HG03558 (cell line): Measurements from ENCODE around the gene SLC6A2.
"Not testable (repeated sequence)": the region's sequence is repeated elsewhere in the genome, so short reads cannot be mapped to it uniquely, and the experiment has no call there.

Experiments
- ATAC-seq: cut with Tn5 transposase; IDR thresholded peaks from one replicate; pipeline ENCODE4 v1.9.1; 2021; ENCODE audit warnings: moderate number of reproducible peaks; ENCODE audit not compliant: unreplicated experiment; ENCODE audit errors: extremely low read depth

Gene SLC6A2

DNA sequence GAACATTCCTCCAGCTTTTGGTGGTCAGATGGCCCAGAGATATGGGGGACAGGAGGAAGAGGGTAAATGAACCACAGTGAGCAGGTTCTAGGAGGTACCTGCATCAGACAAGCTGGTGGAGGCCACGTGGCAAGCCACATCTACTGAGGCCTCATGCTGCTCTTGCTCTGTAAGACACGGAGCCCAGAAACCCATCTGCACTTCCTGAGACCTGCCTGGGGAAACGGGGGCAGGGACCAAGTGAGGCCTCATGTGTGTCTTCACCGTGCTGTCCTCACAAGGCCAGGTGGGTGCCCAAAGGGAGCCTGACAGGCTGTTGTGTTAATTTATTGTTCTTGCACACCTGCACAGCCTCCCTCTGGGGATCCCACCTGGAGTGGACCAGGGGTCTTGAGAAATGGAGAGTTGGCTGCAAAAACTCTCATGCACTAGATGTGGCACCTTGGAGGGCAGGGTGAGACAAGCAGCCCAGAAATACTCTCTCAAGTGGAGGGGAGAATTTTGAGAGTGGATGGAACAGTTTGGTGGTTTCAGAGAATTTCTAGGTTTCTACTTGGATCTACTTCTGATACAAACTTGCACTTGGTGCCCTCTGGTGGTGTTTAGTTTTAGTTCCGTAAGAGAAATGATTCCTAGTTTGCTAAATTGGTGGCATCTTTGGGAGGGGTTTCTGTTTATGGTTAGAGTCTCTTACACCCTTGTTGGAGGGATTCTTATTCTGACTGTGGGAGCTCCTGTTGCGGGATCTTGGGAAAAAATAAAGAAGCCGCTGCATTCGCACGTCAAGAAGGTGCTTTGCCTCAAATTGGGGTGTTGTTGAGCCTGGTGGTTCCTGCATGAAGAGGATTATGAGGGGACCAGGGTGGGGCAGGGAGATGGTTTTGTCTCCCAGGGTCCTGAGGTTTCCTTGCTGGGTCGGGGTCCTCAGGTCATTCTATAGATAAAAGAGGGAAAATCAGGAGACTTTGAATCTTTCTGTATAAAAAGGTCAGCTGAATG, 47.5 kb downstream of the SLC6A2 start:
- ATAC-seq: no peak

DNA sequence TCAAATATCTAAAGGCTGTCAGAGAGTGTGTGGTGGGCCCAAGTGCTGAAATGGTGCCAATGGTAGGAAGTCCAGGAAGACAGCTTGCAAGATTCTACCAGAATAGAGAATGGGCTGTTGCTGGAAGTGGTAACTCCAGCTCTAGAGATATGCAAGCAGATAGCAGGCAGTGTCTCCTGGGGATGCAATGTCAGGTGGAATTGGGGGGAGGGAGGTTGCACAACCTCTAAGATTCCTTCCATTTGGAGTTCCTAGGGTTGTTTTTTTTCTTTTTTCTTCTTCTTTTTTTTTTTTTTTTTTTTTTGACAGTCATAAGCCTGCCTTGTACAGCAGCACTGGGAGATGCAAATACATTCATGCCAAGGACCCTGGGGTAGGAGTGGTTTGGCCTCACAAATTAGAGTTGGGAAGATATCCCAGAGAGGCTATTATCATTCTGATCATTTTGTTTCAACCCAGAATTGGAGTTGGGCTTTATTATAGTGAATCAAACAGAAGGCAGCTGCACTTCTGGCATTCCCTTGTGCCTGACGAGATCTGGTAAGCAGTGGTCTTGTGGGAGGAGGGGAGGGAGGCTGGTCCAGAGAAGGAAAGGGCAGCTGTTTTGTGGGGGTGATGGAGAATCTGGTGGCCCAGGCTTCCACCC, 51.1 kb downstream of the SLC6A2 start:
- ATAC-seq: no peak

DNA sequence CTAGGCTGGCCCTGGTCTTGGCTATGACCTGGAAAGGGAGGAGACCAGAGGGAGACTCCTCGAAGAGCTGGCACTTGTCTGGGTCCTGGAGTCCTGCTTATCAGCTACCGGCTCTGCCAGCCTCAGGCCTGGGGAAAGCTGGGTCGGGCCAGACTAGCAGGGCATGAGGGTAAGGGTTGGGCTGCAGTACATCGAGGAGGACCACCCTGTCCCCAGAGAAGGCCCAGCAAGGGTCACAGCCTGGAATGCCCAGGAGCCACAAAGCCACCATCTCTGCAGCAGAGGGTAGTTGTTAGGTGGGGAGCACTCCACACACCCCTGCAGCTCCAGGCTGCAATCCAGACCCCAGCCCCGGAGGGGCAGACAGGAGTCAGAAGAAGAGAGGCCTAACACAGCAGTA, 54.0 kb downstream of the SLC6A2 start:
- no peak for ATAC-seq

DNA sequence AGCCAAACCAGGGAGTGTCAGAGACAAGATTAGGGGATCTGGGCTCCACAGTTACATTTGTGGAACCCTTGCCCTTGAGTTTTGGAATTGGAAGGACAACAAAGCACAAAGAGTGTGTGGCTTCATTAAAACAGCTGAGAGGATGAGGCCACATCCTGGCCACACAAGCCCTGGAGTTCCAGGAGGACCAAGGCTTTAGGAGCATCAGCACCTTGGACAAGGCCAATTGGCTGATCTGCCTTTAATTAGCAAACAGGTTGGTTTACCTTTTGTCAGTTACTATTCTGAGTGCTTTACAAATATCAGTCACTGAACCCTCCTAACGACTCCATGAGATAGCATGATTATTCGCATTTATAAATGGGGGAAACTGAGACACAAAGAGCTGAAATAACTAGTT, 54.7 kb downstream of the SLC6A2 start:
- no peak for ATAC-seq

- no peak for ATAC-seq
Observed at GRCh38 chr16:55711959-55712876, 56.4 kb downstream of the SLC6A2 start.

DNA sequence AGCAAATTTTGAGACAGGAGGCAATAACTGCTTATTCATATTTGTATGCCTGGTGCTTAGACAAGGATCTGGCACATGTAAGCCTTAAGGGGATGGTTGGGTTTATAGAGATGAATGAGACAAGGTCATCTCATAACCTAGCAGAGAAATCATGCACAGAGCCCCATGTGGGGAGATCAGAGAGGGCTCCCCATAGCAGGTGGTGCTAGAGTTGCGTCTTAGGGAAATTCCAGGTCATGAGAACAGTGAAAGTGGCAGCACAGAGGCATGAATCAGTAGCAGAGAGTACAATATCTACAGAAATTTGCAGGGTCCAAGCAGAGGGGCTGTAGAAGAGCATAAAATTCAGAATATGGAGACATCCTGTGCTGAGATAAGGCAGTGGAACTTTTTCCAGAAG, 57.3 kb downstream of the SLC6A2 start:
- ATAC-seq: no peak

- ATAC-seq: no peak
Observed at GRCh38 chr16:55717326-55717725, 61.5 kb downstream of the SLC6A2 start.

- no peak for ATAC-seq
Observed at GRCh38 chr16:55725055-55725777, 69.4 kb downstream of the SLC6A2 start.

- ATAC-seq: no peak
Observed at GRCh38 chr16:55728797-55729196, 73.0 kb downstream of the SLC6A2 start.

DNA sequence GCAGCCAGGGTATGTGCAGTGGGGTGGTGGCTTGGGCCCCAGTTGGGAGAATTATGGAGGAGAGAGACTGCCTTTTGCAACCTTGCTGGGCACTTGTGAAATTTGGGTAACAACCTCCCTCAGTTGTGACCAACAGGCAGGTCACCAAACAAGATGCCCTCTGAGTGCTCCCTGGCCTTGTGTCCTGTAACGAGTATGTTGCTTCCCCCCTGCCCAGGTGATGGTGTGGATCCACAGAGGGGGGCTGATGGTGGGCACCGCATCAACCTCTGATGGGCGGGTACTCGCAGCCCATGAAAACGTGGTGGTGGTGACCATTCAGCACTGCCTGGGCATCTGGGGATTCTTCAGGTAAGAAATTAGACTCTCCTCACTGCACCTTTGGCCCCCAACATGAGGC, 74.3 kb downstream of the SLC6A2 start:
- no peak for ATAC-seq

- ATAC-seq: no peak
Observed at GRCh38 chr16:55732496-55732895, 76.7 kb downstream of the SLC6A2 start.

DNA sequence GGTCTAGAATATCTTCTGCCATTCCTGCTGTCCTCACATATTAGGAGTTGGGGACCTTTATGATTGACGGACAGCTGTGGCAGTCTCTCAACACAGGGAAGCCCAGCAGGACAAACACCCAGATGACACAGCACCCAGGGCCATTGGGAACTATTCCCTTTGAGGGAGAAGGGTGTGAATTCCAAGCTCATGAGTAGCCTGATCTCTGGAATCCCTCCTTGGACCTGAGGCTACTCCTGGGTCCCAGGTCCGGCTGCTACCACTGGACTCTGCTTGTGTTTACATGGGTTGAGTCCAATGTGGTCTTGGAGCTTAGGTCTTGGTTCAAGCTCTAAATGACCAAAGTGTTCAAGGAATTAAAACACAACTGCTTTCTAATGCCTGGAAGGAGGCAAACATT, 78.9 kb downstream of the SLC6A2 start:
- no peak for ATAC-seq

GRCh38 chr16:55735120-55735781, 79.5 kb downstream of the SLC6A2 start:
- no peak for ATAC-seq

GRCh38 chr16:55736671-55737070, 80.9 kb downstream of the SLC6A2 start:
- ATAC-seq: no peak

DNA sequence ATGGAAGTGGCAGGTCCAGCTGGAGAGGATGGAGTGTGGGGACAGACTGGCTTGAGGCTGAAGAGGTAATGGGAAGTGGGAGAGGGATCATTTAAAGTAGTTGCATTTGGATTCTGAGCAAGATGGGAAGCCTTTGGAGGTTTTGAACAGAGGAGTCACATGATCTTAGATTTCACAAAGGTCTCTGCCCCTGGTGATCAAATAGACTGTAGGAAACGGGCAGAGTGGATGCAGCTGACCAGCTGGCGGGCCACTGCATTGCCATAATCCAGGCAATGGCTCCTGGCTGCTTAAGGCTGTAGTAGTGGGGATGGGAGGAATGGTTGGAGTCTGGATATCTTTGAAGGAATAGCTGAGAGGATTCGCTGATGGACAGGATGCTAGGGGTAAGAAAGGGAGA, 81.5 kb downstream of the SLC6A2 start:
- no peak for ATAC-seq

- no peak for ATAC-seq
Observed at GRCh38 chr16:55737966-55738365, 82.2 kb downstream of the SLC6A2 start.

DNA sequence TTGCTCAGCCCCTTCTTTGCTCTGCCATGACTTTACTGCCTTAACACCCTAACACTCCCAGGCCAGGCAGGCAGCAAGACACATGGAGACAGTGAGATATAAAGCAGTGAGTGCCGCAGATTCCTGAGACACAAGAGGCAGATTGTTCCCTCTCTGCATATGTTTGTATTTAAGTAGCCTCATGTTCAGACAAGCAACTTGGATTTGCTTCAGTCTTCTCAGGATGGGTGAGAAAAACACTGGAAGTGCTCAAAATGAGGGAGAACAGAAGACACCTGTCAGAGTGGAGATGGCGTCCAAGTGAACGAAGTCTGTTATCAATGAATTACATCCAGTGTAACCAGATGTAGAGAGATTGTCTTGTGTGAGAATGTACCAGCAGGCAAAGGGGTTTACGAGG, 90.3 kb downstream of the SLC6A2 start:
- ATAC-seq: no peak

DNA sequence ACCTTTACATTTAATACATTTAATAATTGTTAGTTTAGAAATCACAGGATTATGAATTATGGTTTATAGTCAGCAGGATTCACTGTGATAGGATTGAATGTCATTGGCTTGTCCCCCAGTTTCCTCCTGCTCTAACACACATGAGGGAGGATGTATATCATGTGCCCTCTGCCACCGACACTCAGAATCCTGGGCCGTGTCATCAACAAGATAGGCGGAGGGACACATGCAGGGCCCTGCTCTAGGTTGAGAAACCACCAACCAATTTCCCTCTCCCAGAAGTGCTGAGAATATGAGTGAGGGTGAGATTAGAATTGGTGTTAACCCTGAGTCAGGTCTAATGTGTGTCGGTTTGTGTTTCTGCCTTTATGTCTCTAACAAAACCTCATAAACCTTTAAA, 92.0 kb downstream of the SLC6A2 start:
- no peak for ATAC-seq

DNA sequence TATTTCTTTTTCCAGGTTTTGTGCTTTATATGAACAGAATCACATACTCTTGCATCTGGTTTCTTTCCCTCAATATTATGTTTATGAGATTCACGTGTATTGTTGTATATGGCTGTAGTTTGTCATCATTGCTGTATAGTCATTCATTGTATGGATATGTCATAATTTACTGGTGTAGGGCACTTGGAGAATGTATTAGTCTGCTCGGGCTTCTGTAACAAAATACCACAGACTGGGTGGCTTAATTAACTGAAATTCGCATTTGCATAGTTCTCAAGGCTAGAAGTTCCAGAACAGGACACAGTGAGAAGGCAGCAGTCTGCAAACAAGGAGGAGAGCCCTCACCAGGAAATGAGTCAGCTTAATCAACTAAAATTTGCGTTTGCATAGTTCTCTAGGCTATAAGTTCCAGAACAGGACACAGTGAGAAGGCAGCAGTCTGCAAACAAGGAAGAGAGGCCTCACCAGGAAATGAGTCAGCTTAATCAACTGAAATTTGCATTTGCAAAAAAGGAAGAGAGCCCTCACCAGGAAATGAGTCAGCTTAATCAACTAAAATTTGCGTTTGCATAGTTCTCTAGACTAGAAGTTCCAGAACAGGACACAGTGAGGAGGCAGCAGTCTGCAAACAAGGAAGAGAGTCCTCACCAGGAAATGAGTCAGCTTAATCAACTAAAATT, 96.8 kb downstream of the SLC6A2 start:
- not testable (repeated sequence) for ATAC-seq
